ENCODE measurements around the gene ATP8B2.
A peak's percentile ranks its signal among the peaks of the same experiment; 100 is the strongest.
"Not testable (repeated sequence)": the region's sequence is repeated elsewhere in the genome, so short reads cannot be mapped to it uniquely, and the experiment has no call there.

ATP8B2 gene

GRCh38 chr1:154325583-154326545 is 539 bp downstream of the ATP8B2 start:
- peak; percentile 93 for DNase-seq

- DNase-seq, result no peak
Measured at GRCh38 chr1:154326546-154327465, 1.5 kb downstream of the ATP8B2 start.

- DNase-seq, result no peak
Measured at GRCh38 chr1:154327466-154328317, 2.4 kb downstream of the ATP8B2 start.

- DNase-seq, result peak; percentile 84
Measured at GRCh38 chr1:154328318-154329151, 3.2 kb downstream of the ATP8B2 start.

- no peak for DNase-seq
Measured at GRCh38 chr1:154329152-154329521, 3.8 kb downstream of the ATP8B2 start.

- no peak for DNase-seq
Measured at GRCh38 chr1:154329551-154330131, 4.3 kb downstream of the ATP8B2 start.

- DNase-seq, result no peak
Measured at GRCh38 chr1:154330669-154331068, 5.3 kb downstream of the ATP8B2 start.

GRCh38 chr1:154334079-154335024 is 9.0 kb downstream of the ATP8B2 start:
- no peak for DNase-seq

GRCh38 chr1:154335025-154335714 is 9.8 kb downstream of the ATP8B2 start:
- DNase-seq, result peak; percentile 93

GRCh38 chr1:154337253-154337894 is 12.0 kb downstream of the ATP8B2 start:
- no peak for DNase-seq

GRCh38 chr1:154338875-154339274 is 13.6 kb downstream of the ATP8B2 start:
- DNase-seq, result no peak

GRCh38 chr1:154341366-154341765 is 16.0 kb downstream of the ATP8B2 start:
- not testable (repeated sequence) for DNase-seq

GRCh38 chr1:154342132-154342531 is 16.8 kb downstream of the ATP8B2 start:
- no peak for DNase-seq

GRCh38 chr1:154342836-154343472 is 17.6 kb downstream of the ATP8B2 start:
- DNase-seq, result no peak

- peak; percentile 68 for DNase-seq
Measured at GRCh38 chr1:154344977-154345837, 19.9 kb downstream of the ATP8B2 start.

- no peak for DNase-seq
Measured at GRCh38 chr1:154346276-154346917, 21.1 kb downstream of the ATP8B2 start.

GRCh38 chr1:154347961-154348360 is 22.6 kb downstream of the ATP8B2 start:
- no peak for DNase-seq
